Small intestine (tissue), 7 donors: Measurements from ENCODE around the gene CCDC33. TPM values are rescaled to one million over a fixed set of nuclear protein-coding genes. Genes with fewer than 3 reads are reported as not detected.

Experiments used
- DNase-seq, 2 donors: peaks; one replicate each; pipeline versions ENCODE4 v3.0.0 to v3.0.0-alpha.2; 2013
- FAIRE-seq: peaks from 2 replicates; lab custom pipeline; 2012; peaks lifted over from hg19 to GRCh38; lab: Jason Lieb, UNC
- H3K27ac ChIP-seq, 3 donors: one replicate each; pipeline ENCODE4 v1.5.1; 2013; ENCODE audit warnings: low read length in 2 of 3, mild to moderate bottlenecking in 2 of 3, control low read depth in 1 of 3, inconsistent platforms in 1 of 3, low read depth in 1 of 3, moderate library complexity in 1 of 3
- H3K27me3 ChIP-seq, 3 donors: one replicate each; pipeline ENCODE4 v1.6.1; 2013; ENCODE audit warnings: low read length in 3 of 3, inconsistent platforms in 1 of 3; ENCODE audit not compliant: control insufficient read depth in 3 of 3, insufficient read depth in 3 of 3
- H3K36me3 ChIP-seq, 3 donors: one replicate each; pipeline ENCODE4 v1.6.1; 2013; ENCODE audit warnings: low read length in 3 of 3, inconsistent platforms in 1 of 3, low read depth in 1 of 3, mild to moderate bottlenecking in 1 of 3, moderate library complexity in 1 of 3; ENCODE audit not compliant: control insufficient read depth in 3 of 3, insufficient read depth in 2 of 3
- H3K4me1 ChIP-seq, 3 donors: one replicate each; pipeline ENCODE4 v1.6.1; 2013; ENCODE audit warnings: low read length in 2 of 3, inconsistent platforms in 1 of 3, low read depth in 1 of 3, mild to moderate bottlenecking in 1 of 3, moderate library complexity in 1 of 3; ENCODE audit not compliant: control insufficient read depth in 3 of 3, insufficient read depth in 2 of 3
- H3K4me3 ChIP-seq, 3 donors: one replicate each; pipeline ENCODE4 v1.5.1; 2013; ENCODE audit warnings: low read length in 3 of 3, control low read depth in 1 of 3, inconsistent platforms in 1 of 3, low read depth in 1 of 3, mild to moderate bottlenecking in 1 of 3, moderate library complexity in 1 of 3
- H3K9me3 ChIP-seq, 2 donors: one replicate each; pipeline ENCODE4 v1.6.1; 2013; ENCODE audit warnings: low read depth in 1 of 2, low read length in 1 of 2; ENCODE audit not compliant: control insufficient read depth in 2 of 2, insufficient read depth in 1 of 2
- WGBS, 3 donors: extraction: QIAGEN DNeasy Blood & Tissue Kit; methylation state at CpG; one replicate each; pipeline ENCODE4 v1.1.7; 2013; 5-methylcytosine and 5-hydroxymethylcytosine counted together
- polyA plus RNA-seq, 4 donors: library from polyadenylated mRNA; stranded (reverse) in 3 of 4; unstranded in 1 of 4; fragments of 200-250 nt in 3 of 4; fragments of 120-200 nt in 1 of 4; gene quantifications; one replicate each; pipeline versions ENCODE4 v1.2.1 to v1.2.3, GENCODE V29; 2013
- donor health status: healthy with polysubstance abuse.
- donor health status: control.
- donor health status: control.
- donor health status: Bipolar disorder and iron deficiency.
- donor health status: healthy.

CCDC33 gene
- polyA plus RNA-seq, 4 donors = 0.01 to 1.1 TPM; not detected in 2

DNA sequence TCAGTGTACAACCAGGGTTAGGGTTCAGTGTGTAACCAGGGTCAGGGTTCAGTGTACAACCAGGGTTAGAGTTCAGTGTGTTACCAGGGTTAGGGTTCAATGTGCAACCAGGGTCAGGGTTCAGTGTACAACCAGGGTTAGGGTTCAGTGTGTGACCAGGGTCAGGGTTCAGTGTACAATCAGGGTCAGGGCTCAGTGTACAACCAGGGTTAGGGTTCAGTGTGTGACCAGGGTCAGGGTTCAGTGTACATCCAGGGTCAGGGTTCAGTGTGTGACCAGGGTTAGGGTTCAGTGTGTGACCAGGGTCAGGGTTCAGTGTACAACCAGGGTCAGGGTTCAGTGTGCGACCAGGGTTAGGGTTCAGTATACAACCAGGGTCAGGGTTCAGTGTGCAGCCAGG is 98.0 kb downstream of the CCDC33 start:
- no peak overlapping the region for H3K4me3 ChIP-seq
- no peaks in the 10 kb centered on the region for H3K4me1 ChIP-seq
- FAIRE-seq (no peak), DNase-seq (no peak)
- no peaks in the 10 kb centered on the region for H3K9me3 ChIP-seq
- H3K27ac ChIP-seq = no peak overlapping the region
- no peaks in the 10 kb centered on the region for H3K36me3 ChIP-seq
- no peaks in the 10 kb centered on the region for H3K27me3 ChIP-seq
- 60 to 82% (median 73%) methylated on average over 1 of the region's 1 CpG for WGBS, 3 donors

DNA sequence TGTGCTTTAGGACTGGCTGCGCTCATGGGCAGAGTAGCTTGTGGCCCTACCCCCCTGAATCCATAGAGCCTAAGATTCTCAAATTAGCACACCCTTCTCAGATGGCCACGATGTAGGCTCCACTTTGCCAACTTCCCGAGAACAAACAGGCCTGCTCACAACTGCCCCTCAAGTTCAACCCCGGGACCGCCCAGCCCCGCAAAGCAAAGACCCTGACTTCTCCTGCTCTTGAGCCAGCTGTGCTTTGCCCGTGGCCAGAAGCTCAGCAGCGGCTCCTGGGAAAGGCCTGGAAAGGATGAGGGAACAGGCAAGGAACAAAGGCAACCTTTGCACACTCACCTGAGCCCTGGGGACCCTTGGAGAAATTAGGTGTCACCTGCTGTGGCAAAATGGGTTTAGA is 99.3 kb downstream of the CCDC33 start:
- H3K36me3 ChIP-seq = no peaks in the 10 kb centered on the region
- no peak overlapping the region for H3K4me3 ChIP-seq
- no peak overlapping the region for H3K27ac ChIP-seq
- DNase-seq (no peak), FAIRE-seq (no peak)
- H3K9me3 ChIP-seq = no peaks in the 10 kb centered on the region
- H3K27me3 ChIP-seq = no peaks in the 10 kb centered on the region
- no peaks in the 10 kb centered on the region for H3K4me1 ChIP-seq
- WGBS, 3 donors = 84 to 86% (median 85%) methylated on average over 8 of the region's 8 CpGs

DNA sequence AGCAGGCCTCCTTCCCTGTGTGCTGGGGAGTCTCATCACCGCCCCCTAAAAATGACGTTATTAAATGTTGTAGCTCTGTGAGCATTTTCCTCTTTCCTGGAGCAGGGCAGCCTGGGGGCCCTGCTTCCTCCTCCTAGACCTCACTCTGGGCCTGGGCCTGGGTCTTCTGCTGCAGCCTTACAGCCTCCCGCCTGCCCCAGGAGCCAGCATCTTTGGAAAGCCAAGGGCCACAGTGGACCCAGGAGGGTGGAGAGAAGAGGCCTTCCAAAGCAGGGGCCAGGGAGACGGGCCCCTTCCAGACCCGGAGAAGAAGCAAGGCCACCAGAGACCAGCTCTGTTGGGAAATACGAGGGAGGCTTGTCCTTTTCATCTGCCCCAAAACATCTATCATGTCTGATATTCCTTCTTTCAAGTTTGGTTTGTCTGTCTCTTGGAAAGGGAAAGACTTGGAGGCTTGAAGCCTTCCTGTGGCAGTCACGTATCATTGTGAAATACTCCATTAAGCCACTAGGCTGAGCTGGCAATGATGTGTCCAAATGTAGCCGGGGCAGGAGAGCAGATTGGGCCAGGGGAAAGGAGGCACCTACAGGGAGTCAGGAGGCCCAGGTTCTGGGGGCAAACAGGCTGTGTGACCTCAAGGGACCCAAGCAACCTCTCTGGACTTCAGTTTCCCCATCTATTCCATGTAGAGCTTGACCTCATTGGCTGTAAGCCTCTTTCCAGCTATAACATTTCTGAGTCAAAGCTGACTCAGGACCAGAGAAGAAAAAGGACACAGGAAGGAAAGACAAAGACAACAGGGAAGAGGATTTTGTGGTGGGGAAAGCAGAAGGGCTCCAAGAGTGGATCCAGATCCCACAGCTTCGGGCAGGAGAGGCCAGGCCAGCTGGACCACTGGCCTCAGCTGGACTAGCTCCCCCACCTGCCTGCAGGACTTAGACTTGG is 100.2 kb downstream of the CCDC33 start:
- 77 to 85% (median 85%) methylated on average over 8 to 9 of the region's 9 CpGs for WGBS, 3 donors
- no peak for FAIRE-seq
- Histone ChIP-seq H3K4me1 (no peaks in the 10 kb centered on the region), H3K9me3 (no peaks in the 10 kb centered on the region), H3K27ac (no peak overlapping the region), H3K27me3 (no peaks in the 10 kb centered on the region), H3K4me3 (no peak overlapping the region), H3K36me3 (no peaks in the 10 kb centered on the region)
- no peak for DNase-seq

DNA sequence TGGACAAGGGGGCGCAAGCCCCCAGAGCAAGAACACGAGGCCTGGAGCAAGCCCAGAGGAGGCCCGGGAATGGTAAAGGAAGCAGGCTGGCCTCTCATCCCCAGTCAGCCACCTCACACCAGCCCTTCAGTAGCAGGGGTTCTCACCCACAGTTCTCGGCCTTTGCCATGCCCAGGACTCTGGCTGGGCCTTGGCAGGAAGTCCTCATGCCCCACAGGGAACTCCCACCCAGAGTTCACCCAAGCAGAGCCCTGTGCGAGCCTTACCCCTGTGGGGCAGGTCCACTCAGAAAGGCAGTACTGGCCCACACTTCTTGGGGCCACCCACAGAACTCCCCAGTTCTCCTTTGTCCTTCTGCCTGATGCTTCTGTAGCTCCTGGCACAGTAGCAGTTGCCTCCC is 101.0 kb downstream of the CCDC33 start:
- Histone ChIP-seq H3K27ac (no peak overlapping the region), H3K4me1 (no peaks in the 10 kb centered on the region), H3K27me3 (no peaks in the 10 kb centered on the region), H3K36me3 (no peaks in the 10 kb centered on the region), H3K9me3 (no peaks in the 10 kb centered on the region), H3K4me3 (no peak overlapping the region)
- DNase-seq = no peak
- FAIRE-seq = no peak
- WGBS, 3 donors = 84 to 89% (median 87%) methylated on average over 5 of the region's 5 CpGs

DNA sequence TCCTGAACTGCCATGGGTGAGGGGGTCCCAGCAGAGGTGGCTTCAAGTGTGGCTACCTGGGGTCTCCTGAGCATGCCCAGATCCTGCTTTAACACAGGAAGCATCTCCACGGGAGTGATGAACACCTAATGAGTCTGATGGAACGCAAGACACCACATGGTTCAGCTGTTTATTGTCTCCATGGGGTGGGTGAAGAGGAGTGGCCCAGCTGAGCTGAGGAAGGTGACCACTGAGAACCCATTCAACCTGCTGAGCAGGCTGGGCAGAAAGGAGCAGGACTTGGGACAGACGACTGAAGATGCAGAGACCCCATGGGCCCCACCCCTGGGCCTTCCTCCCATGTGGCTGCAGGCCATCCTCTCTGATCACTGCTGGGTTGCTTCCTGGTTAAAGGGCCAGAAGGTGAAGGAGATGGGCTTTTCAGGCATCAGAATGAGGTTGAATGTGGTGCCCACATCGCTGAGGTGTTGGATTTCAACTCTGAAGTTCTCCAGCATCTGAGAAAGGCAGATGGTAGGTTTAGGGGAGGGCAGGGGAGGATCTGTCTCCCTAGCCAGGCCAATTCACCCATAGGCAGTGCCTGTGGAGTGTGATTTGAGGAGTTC is 101.6 kb downstream of the CCDC33 start:
- 56 to 72% (median 63%) methylated on average over 4 of the region's 4 CpGs for WGBS, 3 donors
- Histone ChIP-seq H3K36me3 (no peaks in the 10 kb centered on the region), H3K9me3 (no peaks in the 10 kb centered on the region), H3K27me3 (no peaks in the 10 kb centered on the region), H3K4me3 (no peak overlapping the region), H3K27ac (no peak overlapping the region), H3K4me1 (no peaks in the 10 kb centered on the region)
- no peak for FAIRE-seq
- no peak for DNase-seq

DNA sequence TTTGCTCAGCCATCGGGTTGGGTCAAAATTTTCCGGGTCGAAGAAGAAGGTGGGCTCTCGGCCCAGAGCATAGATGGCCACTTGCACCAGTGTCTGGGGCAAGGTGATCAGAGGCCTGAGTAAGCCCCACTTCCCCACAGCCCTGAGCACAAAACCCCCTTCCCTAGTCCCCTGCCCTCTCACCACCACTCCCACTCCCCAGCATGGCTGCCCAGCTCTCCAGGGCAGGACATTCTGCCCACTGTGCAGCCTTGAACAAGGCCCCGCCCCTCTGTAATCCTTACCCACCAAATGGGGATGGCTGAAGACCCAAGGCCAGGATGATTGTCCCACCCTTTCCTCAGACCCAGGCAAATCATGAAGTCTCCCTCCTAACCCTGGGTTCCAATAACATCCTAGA is 102.5 kb downstream of the CCDC33 start:
- DNase-seq (no peak), FAIRE-seq (no peak)
- Histone ChIP-seq H3K27me3 (no peaks in the 10 kb centered on the region), H3K36me3 (no peaks in the 10 kb centered on the region), H3K4me1 (no peaks in the 10 kb centered on the region), H3K27ac (no peak overlapping the region), H3K9me3 (no peaks in the 10 kb centered on the region), H3K4me3 (no peak overlapping the region)
- 90 to 95% (median 90%) methylated on average over 5 of the region's 5 CpGs for WGBS, 3 donors

DNA sequence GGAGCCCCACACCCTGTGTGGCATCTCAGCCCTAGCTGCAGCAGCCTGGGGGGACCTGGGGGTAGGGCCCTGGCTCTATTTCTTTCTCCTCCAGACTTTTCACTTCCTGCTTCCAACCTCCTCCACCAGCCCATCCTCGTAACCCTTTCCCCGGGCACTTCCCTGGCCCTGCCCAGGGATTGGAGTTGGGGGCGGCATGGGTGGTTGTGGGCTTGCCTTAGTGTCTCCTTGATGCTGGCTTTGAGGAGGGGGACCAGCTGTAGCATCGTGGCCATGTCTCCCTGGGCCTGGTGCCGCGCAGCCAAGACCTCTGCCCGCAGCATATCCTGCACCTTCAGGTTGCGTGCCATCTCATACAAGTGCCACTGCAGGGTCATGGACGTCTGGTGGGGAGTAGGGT is 103.2 kb downstream of the CCDC33 start:
- FAIRE-seq (no peak), DNase-seq (no peak)
- Histone ChIP-seq H3K9me3 (no peaks in the 10 kb centered on the region), H3K27ac (no peak overlapping the region), H3K27me3 (no peaks in the 10 kb centered on the region), H3K4me1 (no peaks in the 10 kb centered on the region), H3K4me3 (no peak overlapping the region), H3K36me3 (no peaks in the 10 kb centered on the region)
- WGBS, 3 donors = 80 to 93% (median 92%) methylated on average over 9 of the region's 9 CpGs

DNA sequence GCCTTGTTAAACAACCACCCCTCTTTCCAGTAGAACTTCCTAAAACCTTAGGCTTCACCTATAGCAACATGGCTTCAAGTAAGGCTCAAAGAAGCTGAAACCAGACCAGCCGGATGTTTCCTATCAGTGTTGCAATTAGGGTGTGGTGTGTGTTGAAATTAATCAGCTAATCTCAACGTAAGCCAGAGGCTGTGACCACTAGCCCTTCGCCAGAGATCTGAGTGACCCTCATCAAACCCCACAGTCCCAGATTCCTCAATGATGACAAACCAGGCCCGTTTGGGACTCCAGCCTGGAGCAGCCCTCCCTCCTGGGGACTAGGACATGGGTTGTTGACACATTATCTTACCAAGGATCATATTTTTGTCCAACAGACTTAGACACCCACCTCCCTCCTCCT is 104.0 kb downstream of the CCDC33 start:
- FAIRE-seq = no peak
- no peaks in the 10 kb centered on the region for H3K27me3 ChIP-seq

More for the DNA sequence above, 104.0 kb downstream of the CCDC33 start:
- Histone ChIP-seq H3K9me3 (no peaks in the 10 kb centered on the region), H3K36me3 (no peaks in the 10 kb centered on the region), H3K27ac (no peak overlapping the region), H3K4me3 (no peak overlapping the region), H3K4me1 (no peaks in the 10 kb centered on the region)
- DNase-seq = no peak
- WGBS, 3 donors = 12 to 36% (median 13%) methylated on average over 4 of the region's 4 CpGs
